Measurements from ENCODE around the gene CHRM2.

DNA sequence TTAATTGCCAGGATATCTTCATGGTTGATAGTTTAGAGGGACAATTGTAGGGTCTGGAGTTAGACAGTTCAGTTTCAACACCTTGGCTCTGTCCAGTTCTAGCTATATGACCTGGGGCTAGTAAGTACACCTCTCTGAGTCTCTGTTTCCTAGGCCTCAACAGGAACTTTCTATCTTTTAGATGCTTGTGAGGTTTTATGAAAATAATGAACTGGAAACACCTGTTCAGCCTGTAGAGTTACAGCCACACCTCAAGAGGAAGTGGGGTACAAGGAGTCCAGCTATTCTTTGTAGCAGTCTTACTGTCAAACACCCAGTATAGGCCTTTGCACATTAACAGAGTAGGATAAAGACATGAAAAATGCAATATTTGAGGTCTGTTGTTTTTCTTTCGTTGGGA is 73.4 kb downstream of the CHRM2 start:
- TF ChIP-seq, protein P1, sequence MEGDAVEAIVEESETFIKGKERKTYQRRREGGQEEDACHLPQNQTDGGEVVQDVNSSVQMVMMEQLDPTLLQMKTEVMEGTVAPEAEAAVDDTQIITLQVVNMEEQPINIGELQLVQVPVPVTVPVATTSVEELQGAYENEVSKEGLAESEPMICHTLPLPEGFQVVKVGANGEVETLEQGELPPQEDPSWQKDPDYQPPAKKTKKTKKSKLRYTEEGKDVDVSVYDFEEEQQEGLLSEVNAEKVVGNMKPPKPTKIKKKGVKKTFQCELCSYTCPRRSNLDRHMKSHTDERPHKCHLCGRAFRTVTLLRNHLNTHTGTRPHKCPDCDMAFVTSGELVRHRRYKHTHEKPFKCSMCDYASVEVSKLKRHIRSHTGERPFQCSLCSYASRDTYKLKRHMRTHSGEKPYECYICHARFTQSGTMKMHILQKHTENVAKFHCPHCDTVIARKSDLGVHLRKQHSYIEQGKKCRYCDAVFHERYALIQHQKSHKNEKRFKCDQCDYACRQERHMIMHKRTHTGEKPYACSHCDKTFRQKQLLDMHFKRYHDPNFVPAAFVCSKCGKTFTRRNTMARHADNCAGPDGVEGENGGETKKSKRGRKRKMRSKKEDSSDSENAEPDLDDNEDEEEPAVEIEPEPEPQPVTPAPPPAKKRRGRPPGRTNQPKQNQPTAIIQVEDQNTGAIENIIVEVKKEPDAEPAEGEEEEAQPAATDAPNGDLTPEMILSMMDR (IDR thresholded peaks at IDR 0.05), result no peak
- TF ChIP-seq POLR2A (IDR thresholded peaks at IDR 0.05), result no peak

All from uterus (tissue), 2 donors.